HEK293 (cell line): ENCODE results near the gene KDM4C.

Experiments used
- CTCF ChIA-PET: fragments of 350-600 bp; formaldehyde crosslinking; extraction: SDS; loops from one replicate; lab custom pipeline; 2021; ENCODE audit warnings: antibody characterized with exemption; lab: Yijun Ruan, JAX
- POLR2A ChIA-PET: fragments of 300-600 bp; formaldehyde crosslinking; extraction: SDS; loops from one replicate; lab custom pipeline; 2020; ENCODE audit warnings: antibody characterized with exemption, inconsistent platforms; lab: Yijun Ruan, JAX
- H3K27ac ChIP-seq: fragments of 200-500 bp; sonication (Bioruptor generic); 2 replicates; pipeline ENCODE4 v1.5.1; 2014; ENCODE audit warnings: low read depth, low read length, control low read depth, inconsistent platforms; ENCODE audit errors: extremely low read depth
- H3K36me3 ChIP-seq, 2 experiments: fragments of 200-500 bp in 1 of 2; sonication (Bioruptor generic) in 1 of 2; 1 replicate in 1 of 2; 2 replicates in 1 of 2; pipeline ENCODE4 v1.5.1; 2014 to 2017; ENCODE audit warnings: inconsistent platforms in 2 of 2, low read length in 2 of 2; ENCODE audit not compliant: control insufficient read depth in 2 of 2, insufficient read depth in 1 of 2
- H3K4me1 ChIP-seq: fragments of 200-500 bp; sonication (Bioruptor generic); 2 replicates; pipeline ENCODE4 v1.5.1; 2014; ENCODE audit warnings: mild to moderate bottlenecking, low read length, inconsistent platforms; ENCODE audit not compliant: control insufficient read depth, insufficient read depth
- H3K4me3 ChIP-seq: 2 replicates; pipeline ENCODE4 v1.5.1; 2011; ENCODE audit warnings: low read depth, mild to moderate bottlenecking, control low read depth, low read length, moderate library complexity
- H3K9me3 ChIP-seq: fragments of 200-500 bp; sonication (Bioruptor generic); 2 replicates; pipeline ENCODE4 v1.5.1; 2014; ENCODE audit warnings: low read depth, low read length, inconsistent platforms; ENCODE audit not compliant: control insufficient read depth, insufficient read depth
- BCL11B ChIP-seq: fragments of 450-650 bp; formaldehyde crosslinking; IDR thresholded peaks from 2 replicates; pipeline ENCODE4 v1.5.1; 2016; ENCODE audit warnings: low read depth, missing biosample characterization, missing genetic modification characterization
- SP7 ChIP-seq: fragments of 450-650 bp; formaldehyde crosslinking; IDR thresholded peaks from 2 replicates; pipeline ENCODE4 v1.5.1; 2016; ENCODE audit warnings: missing biosample characterization, missing genetic modification characterization
- WT1 ChIP-seq: fragments of 450-650 bp; formaldehyde crosslinking; IDR thresholded peaks from 2 replicates; pipeline ENCODE4 v1.5.1; 2016; ENCODE audit warnings: missing biosample characterization, missing genetic modification characterization
- YY2 ChIP-seq: fragments of 450-650 bp; formaldehyde crosslinking; IDR thresholded peaks from 2 replicates; pipeline ENCODE4 v1.5.1; 2016; ENCODE audit warnings: missing biosample characterization, missing genetic modification characterization
- ZBTB20 ChIP-seq: fragments of 450-650 bp; formaldehyde crosslinking; IDR thresholded peaks from 2 replicates; pipeline ENCODE4 v1.5.1; 2016; ENCODE audit warnings: missing biosample characterization, missing genetic modification characterization
- ZBTB7A ChIP-seq: fragments of 450-650 bp; formaldehyde crosslinking; IDR thresholded peaks from 2 replicates; pipeline ENCODE4 v1.5.1; 2016; ENCODE audit warnings: low read depth, missing biosample characterization, missing genetic modification characterization
- ZFP37 ChIP-seq: fragments of 450-650 bp; formaldehyde crosslinking; IDR thresholded peaks from 2 replicates; pipeline ENCODE4 v1.5.1; 2016; ENCODE audit warnings: missing biosample characterization, missing genetic modification characterization
- ZNF132 ChIP-seq: fragments of 450-650 bp; formaldehyde crosslinking; IDR thresholded peaks from 2 replicates; pipeline ENCODE4 v1.5.1; 2017; ENCODE audit warnings: missing biosample characterization, missing genetic modification characterization, borderline replicate concordance
- ZNF274 ChIP-seq, 2 experiments: fragments of 200-500 bp in 1 of 2; fragments of 450-650 bp in 1 of 2; sonication (Bioruptor generic) in 1 of 2; formaldehyde crosslinking in 1 of 2; IDR thresholded peaks; 2 replicates each; pipeline versions ENCODE4 v1.5.1 to v1.6.1; 2014 to 2016; ENCODE audit warnings: borderline replicate concordance in 1 of 2, inconsistent platforms in 1 of 2, low read length in 1 of 2, missing biosample characterization in 1 of 2, missing genetic modification characterization in 1 of 2
- ZNF302 ChIP-seq: fragments of 450-650 bp; formaldehyde crosslinking; IDR thresholded peaks from 2 replicates; pipeline ENCODE4 v1.5.1; 2016; ENCODE audit warnings: missing biosample characterization, missing genetic modification characterization, low read depth
- ZNF350 ChIP-seq: fragments of 450-650 bp; formaldehyde crosslinking; IDR thresholded peaks from 2 replicates; pipeline ENCODE4 v1.5.0; 2017; ENCODE audit warnings: missing biosample characterization, mild to moderate bottlenecking, missing genetic modification characterization
- ZNF571 ChIP-seq: fragments of 450-650 bp; formaldehyde crosslinking; IDR thresholded peaks from 2 replicates; pipeline ENCODE4 v1.5.0; 2017; ENCODE audit warnings: missing biosample characterization, missing genetic modification characterization
- ZNF626 ChIP-seq: fragments of 450-650 bp; sonication (Bioruptor Pico); formaldehyde crosslinking; IDR thresholded peaks from 2 replicates; pipeline ENCODE4 v1.5.1; 2018; ENCODE audit warnings: missing biosample characterization, missing genetic modification characterization, inconsistent platforms
- ZNF664 ChIP-seq: fragments of 450-650 bp; formaldehyde crosslinking; IDR thresholded peaks from 2 replicates; pipeline ENCODE4 v1.5.1; 2016; ENCODE audit warnings: missing biosample characterization, missing genetic modification characterization
- TF ChIP-seq, protein P1 (sequence below): fragments of 450-650 bp; formaldehyde crosslinking; IDR thresholded peaks from 2 replicates; pipeline ENCODE4 v1.5.1; 2016; ENCODE audit warnings: missing biosample characterization, missing genetic modification characterization
- TF ChIP-seq, protein P2 (sequence below): fragments of 450-650 bp; formaldehyde crosslinking; IDR thresholded peaks from 2 replicates; pipeline ENCODE4 v1.5.1; 2016; ENCODE audit warnings: missing biosample characterization, missing genetic modification characterization
- TF ChIP-seq, protein P3 (sequence below): fragments of 450-650 bp; formaldehyde crosslinking; IDR thresholded peaks from 2 replicates; pipeline ENCODE4 v1.5.1; 2016; ENCODE audit warnings: missing biosample characterization, missing genetic modification characterization
- TF ChIP-seq, protein P4 (sequence below): fragments of 450-650 bp; IDR thresholded peaks from 2 replicates; pipeline ENCODE4 v1.5.1; 2018; ENCODE audit warnings: missing biosample characterization, missing genetic modification characterization

Gene KDM4C

DNA sequence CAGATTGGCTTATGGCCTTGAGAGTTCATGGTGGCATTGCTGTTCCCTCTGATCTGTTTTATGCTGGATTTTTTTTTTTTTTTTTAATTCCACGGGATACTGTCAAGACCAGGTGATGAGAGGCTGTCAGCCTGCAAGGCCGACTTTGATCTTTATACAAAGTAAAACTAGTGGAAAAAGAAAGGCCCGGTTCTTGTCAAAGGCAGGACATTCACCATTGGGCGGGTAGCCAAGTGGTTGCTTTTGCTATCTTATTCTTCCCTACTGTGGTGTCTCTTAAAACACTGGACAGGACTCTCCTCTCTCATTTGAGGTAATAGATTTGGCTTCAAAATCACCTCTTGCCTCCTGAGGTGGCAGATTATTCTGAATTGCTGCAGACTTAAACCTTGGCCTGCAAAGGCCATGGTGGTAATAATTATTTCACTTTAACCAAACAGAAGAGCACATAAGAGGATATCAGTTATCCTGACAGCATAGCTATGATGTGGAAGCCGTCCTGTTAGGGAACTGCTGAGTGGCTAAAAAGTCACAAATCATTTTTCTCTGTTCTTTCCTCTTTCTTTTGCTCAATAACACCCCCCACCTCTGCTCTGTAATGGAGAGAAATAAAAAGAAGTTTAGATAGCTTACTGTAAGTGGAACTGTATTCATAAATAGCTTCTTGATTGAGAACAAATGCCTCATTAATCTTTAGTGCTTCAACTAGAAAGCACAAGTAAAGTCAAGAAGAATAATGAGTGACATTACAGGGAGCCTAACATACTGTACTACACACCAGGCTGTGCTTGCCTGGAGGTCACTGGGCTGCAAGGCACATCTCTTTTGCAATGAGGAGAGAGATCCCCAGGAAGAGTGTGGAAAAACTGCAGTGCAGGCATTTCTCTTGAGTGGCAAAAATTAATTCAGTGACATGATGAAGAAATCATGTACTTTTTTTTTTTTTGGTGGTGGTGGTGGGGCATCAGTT, 275.6 kb downstream of the KDM4C start:
- ChIA-PET CTCF (interaction anchor here (0.6 to 1.1 kb wide), 3 partner anchors 69 to 352 kb away, joined by 3 to 4 read pairs (median 3); no protein-coding TSS in a partner anchor), POLR2A (no interaction called here)
- Histone ChIP-seq H3K4me3 (no peak overlapping the region), H3K9me3 (no peaks in the 10 kb centered on the region), H3K4me1 (no peaks in the 10 kb centered on the region), H3K27ac (no peak overlapping the region), H3K36me3 (no peaks in the 10 kb centered on the region)
- TF ChIP-seq ZNF664 (tag by site-specific recombination) (no peak), ZBTB20 (tag by site-specific recombination) (no peak), WT1 (tag by site-specific recombination) (no peak), ZNF350 (tag by site-specific recombination) (no peak), ZFP37 (tag by site-specific recombination) (no peak), SP7 (no peak), ZNF274 (IDR thresholded peaks at IDR 0.05; ENCODE audit: low read length) (no peak), ZNF274 (tag by site-specific recombination; IDR thresholded peaks at IDR 0.05; ENCODE audit: borderline replicate concordance) (no peak), ZNF571 (tag by site-specific recombination) (no peak), BCL11B (tag by site-specific recombination) (no peak), ZNF302 (tag by site-specific recombination) (no peak), ZNF132 (no peak)
- TF ChIP-seq, protein P1, sequence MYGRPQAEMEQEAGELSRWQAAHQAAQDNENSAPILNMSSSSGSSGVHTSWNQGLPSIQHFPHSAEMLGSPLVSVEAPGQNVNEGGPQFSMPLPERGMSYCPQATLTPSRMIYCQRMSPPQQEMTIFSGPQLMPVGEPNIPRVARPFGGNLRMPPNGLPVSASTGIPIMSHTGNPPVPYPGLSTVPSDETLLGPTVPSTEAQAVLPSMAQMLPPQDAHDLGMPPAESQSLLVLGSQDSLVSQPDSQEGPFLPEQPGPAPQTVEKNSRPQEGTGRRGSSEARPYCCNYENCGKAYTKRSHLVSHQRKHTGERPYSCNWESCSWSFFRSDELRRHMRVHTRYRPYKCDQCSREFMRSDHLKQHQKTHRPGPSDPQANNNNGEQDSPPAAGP (tag by site-specific recombination), result no peak
- TF ChIP-seq, protein P2, sequence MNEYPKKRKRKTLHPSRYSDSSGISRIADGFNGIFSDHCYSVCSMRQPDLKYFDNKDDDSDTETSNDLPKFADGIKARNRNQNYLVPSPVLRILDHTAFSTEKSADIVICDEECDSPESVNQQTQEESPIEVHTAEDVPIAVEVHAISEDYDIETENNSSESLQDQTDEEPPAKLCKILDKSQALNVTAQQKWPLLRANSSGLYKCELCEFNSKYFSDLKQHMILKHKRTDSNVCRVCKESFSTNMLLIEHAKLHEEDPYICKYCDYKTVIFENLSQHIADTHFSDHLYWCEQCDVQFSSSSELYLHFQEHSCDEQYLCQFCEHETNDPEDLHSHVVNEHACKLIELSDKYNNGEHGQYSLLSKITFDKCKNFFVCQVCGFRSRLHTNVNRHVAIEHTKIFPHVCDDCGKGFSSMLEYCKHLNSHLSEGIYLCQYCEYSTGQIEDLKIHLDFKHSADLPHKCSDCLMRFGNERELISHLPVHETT (tag by site-specific recombination), result no peak
- TF ChIP-seq, protein P3, sequence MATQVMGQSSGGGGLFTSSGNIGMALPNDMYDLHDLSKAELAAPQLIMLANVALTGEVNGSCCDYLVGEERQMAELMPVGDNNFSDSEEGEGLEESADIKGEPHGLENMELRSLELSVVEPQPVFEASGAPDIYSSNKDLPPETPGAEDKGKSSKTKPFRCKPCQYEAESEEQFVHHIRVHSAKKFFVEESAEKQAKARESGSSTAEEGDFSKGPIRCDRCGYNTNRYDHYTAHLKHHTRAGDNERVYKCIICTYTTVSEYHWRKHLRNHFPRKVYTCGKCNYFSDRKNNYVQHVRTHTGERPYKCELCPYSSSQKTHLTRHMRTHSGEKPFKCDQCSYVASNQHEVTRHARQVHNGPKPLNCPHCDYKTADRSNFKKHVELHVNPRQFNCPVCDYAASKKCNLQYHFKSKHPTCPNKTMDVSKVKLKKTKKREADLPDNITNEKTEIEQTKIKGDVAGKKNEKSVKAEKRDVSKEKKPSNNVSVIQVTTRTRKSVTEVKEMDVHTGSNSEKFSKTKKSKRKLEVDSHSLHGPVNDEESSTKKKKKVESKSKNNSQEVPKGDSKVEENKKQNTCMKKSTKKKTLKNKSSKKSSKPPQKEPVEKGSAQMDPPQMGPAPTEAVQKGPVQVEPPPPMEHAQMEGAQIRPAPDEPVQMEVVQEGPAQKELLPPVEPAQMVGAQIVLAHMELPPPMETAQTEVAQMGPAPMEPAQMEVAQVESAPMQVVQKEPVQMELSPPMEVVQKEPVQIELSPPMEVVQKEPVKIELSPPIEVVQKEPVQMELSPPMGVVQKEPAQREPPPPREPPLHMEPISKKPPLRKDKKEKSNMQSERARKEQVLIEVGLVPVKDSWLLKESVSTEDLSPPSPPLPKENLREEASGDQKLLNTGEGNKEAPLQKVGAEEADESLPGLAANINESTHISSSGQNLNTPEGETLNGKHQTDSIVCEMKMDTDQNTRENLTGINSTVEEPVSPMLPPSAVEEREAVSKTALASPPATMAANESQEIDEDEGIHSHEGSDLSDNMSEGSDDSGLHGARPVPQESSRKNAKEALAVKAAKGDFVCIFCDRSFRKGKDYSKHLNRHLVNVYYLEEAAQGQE, result no peak
- TF ChIP-seq, protein P4, sequence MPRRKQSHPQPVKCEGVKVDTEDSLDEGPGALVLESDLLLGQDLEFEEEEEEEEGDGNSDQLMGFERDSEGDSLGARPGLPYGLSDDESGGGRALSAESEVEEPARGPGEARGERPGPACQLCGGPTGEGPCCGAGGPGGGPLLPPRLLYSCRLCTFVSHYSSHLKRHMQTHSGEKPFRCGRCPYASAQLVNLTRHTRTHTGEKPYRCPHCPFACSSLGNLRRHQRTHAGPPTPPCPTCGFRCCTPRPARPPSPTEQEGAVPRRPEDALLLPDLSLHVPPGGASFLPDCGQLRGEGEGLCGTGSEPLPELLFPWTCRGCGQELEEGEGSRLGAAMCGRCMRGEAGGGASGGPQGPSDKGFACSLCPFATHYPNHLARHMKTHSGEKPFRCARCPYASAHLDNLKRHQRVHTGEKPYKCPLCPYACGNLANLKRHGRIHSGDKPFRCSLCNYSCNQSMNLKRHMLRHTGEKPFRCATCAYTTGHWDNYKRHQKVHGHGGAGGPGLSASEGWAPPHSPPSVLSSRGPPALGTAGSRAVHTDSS (tag by site-specific recombination), result no peak

DNA sequence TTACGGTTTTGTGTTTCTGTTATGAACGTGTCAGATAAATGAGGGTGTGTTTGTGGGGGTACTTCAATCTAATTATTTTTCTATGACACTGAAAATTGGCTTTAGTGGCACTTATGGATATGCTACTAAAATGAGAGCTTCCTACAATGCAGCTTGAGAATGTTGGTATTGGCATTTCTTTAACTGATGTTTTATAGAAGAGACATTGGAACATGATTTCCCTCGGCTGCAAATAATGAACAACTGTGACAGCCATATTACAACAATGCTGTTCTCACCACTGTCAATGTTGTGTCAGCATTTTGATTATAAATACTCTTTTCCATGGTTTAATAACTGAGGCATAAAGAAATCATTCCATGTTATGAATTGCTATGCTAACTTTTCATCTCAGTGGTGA, 279.4 kb downstream of the KDM4C start:
- ChIA-PET CTCF (interaction anchor here (0.7 to 3.0 kb wide), 3 partner anchors 15 to 145 kb away, joined by 3 to 11 read pairs (median 6); no protein-coding TSS in a partner anchor), POLR2A (no interaction called here)
- Histone ChIP-seq H3K9me3 (no peaks in the 10 kb centered on the region), H3K27ac (no peak overlapping the region), H3K4me3 (no peak overlapping the region), H3K36me3 (no peaks in the 10 kb centered on the region)
- TF ChIP-seq ZBTB7A (tag by site-specific recombination) (no peak), ZNF626 (no peak), YY2 (no peak)
- TF ChIP-seq, all 188 proteins: peak for 0
- no peaks in the 10 kb centered on the region for H3K4me1 ChIP-seq
